ENCODE data around the gene UGT1A10.
"Not testable (repeated sequence)": the region's sequence is repeated elsewhere in the genome, so short reads cannot be mapped to it uniquely, and the experiment has no call there.

Gene UGT1A10

GRCh38 chr2:233746475-233747282 is 110.4 kb downstream of the UGT1A10 start:
- no peak for DNase-seq

GRCh38 chr2:233747283-233747544 is 111.0 kb downstream of the UGT1A10 start:
- no peak for DNase-seq

- not testable (repeated sequence) for DNase-seq
Measured at GRCh38 chr2:233750689-233751088, 114.4 kb downstream of the UGT1A10 start.

GRCh38 chr2:233751212-233752009 is 115.2 kb downstream of the UGT1A10 start:
- not testable (repeated sequence) for DNase-seq

- no peak for DNase-seq
Measured at GRCh38 chr2:233754872-233755611, 118.8 kb downstream of the UGT1A10 start.

GRCh38 chr2:233756429-233757081 is 120.3 kb downstream of the UGT1A10 start:
- DNase-seq = no peak

GRCh38 chr2:233758141-233758540 is 121.9 kb downstream of the UGT1A10 start:
- DNase-seq = no peak

- DNase-seq = no peak
Measured at GRCh38 chr2:233758849-233759248, 122.6 kb downstream of the UGT1A10 start.

- no peak for DNase-seq
Measured at GRCh38 chr2:233760043-233760442, 123.8 kb downstream of the UGT1A10 start, which contains the start of gene UGT1A1. UGT1A1 (plus strand) TSS chr2:233760270; CDS start chr2:233760288, 18 bp downstream.

- DNase-seq = no peak
Measured at GRCh38 chr2:233761040-233761769, 125.0 kb downstream of the UGT1A10 start.

GRCh38 chr2:233764264-233764663 is 128.0 kb downstream of the UGT1A10 start:
- no peak for DNase-seq

- DNase-seq = no peak
Measured at GRCh38 chr2:233764761-233765160, 128.5 kb downstream of the UGT1A10 start.

- no peak for DNase-seq
Measured at GRCh38 chr2:233766416-233766815, 130.2 kb downstream of the UGT1A10 start.

GRCh38 chr2:233768076-233768475 is 131.8 kb downstream of the UGT1A10 start:
- DNase-seq = no peak

GRCh38 chr2:233769260-233769659 is 133.0 kb downstream of the UGT1A10 start:
- DNase-seq = no peak

GRCh38 chr2:233772153-233772552 is 135.9 kb downstream of the UGT1A10 start:
- DNase-seq = no peak

- DNase-seq = no peak
Measured at GRCh38 chr2:233772583-233772982, 136.3 kb downstream of the UGT1A10 start.

- DNase-seq = no peak
Measured at GRCh38 chr2:233773854-233774253, 137.6 kb downstream of the UGT1A10 start.

- no peak for DNase-seq
Measured at GRCh38 chr2:233775414-233775813, 139.2 kb downstream of the UGT1A10 start.

GRCh38 chr2:233778030-233778429 is 141.8 kb downstream of the UGT1A10 start, which contains the start of gene MROH2A:
MROH2A (plus strand) TSS chr2:233778330; CDS start chr2:233779359, 1,029 bp downstream.
- DNase-seq = no peak

- no peak for DNase-seq
Measured at GRCh38 chr2:233779722-233780121, 143.5 kb downstream of the UGT1A10 start.

- DNase-seq = no peak
Measured at GRCh38 chr2:233780771-233781170, 144.5 kb downstream of the UGT1A10 start.

Measured in NCI-H2171 treated with DMSO at 0.1 percent for 48 hours (cell line).